Measurements from ENCODE around the gene PCDH12.

The PCDH12 gene

GRCh38 chr5:141966275-141966962 lies 8.4 kb upstream of the PCDH12 start:
- no peak for DNase-seq (ENCODE audit: low read depth)

- no peak for DNase-seq (ENCODE audit: low read depth)
Measured at GRCh38 chr5:141965071-141965470, 7.1 kb upstream of the PCDH12 start.

GRCh38 chr5:141963701-141964100 lies 5.7 kb upstream of the PCDH12 start:
- no peak for DNase-seq (ENCODE audit: low read depth)

GRCh38 chr5:141961466-141961865 lies 3.5 kb upstream of the PCDH12 start:
- DNase-seq (ENCODE audit: low read depth) = no peak

GRCh38 chr5:141960449-141961323 lies 2.7 kb upstream of the PCDH12 start:
- peak; percentile 69 for DNase-seq (ENCODE audit: low read depth)

- DNase-seq (ENCODE audit: low read depth) = no peak
Measured at GRCh38 chr5:141960018-141960417, 2.0 kb upstream of the PCDH12 start.

GRCh38 chr5:141958546-141959172 lies 657 bp upstream of the PCDH12 start:
- DNase-seq (ENCODE audit: low read depth) = no peak

- DNase-seq (ENCODE audit: low read depth) = no peak
Measured at GRCh38 chr5:141957367-141957996, 520 bp downstream of the PCDH12 start.

- no peak for DNase-seq (ENCODE audit: low read depth)
Measured at GRCh38 chr5:141954194-141954593, 3.8 kb downstream of the PCDH12 start.

- DNase-seq (ENCODE audit: low read depth) = no peak
Measured at GRCh38 chr5:141952020-141952419, 6.0 kb downstream of the PCDH12 start.

GRCh38 chr5:141951332-141951781 lies 6.6 kb downstream of the PCDH12 start:
- no peak for DNase-seq (ENCODE audit: low read depth)

GRCh38 chr5:141950207-141951005 lies 7.6 kb downstream of the PCDH12 start:
- DNase-seq (ENCODE audit: low read depth) = no peak

- no peak for DNase-seq (ENCODE audit: low read depth)
Measured at GRCh38 chr5:141949511-141949910, 8.5 kb downstream of the PCDH12 start.

- no peak for DNase-seq (ENCODE audit: low read depth)
Measured at GRCh38 chr5:141948812-141949211, 9.2 kb downstream of the PCDH12 start.

- no peak for DNase-seq (ENCODE audit: low read depth)
Measured at GRCh38 chr5:141947316-141947715, 10.7 kb downstream of the PCDH12 start.

GRCh38 chr5:141945511-141946051 lies 12.4 kb downstream of the PCDH12 start:
- no peak for DNase-seq (ENCODE audit: low read depth)

GRCh38 chr5:141944076-141944475 lies 13.9 kb downstream of the PCDH12 start:
- DNase-seq (ENCODE audit: low read depth) = no peak

- DNase-seq (ENCODE audit: low read depth) = no peak
Measured at GRCh38 chr5:141942185-141942857, 15.7 kb downstream of the PCDH12 start.

- DNase-seq (ENCODE audit: low read depth) = no peak
Measured at GRCh38 chr5:141941779-141942178, 16.2 kb downstream of the PCDH12 start.

GRCh38 chr5:141941307-141941706 lies 16.7 kb downstream of the PCDH12 start:
- peak; percentile 61 for DNase-seq (ENCODE audit: low read depth)

Data from fibroblast of gingiva (primary cell).